ENCODE data around the gene HIVEP3. TPM values are rescaled to one million over a fixed set of nuclear protein-coding genes. Genes with fewer than 3 reads are reported as not detected.

Gene HIVEP3
- total RNA-seq, 1 donor, result 1.8 TPM

GRCh38 chr1:41783189-41783639, 135.5 kb downstream of the HIVEP3 start:
- DNase-seq (ENCODE audit: insufficient read length, low spot score, missing footprints), result peak; percentile 94
- Histone ChIP-seq H3K27me3 (ENCODE audit: insufficient read depth, low read length) (no peaks in the 10 kb centered on the region), H3K4me2 (ENCODE audit: insufficient read depth, low read length) (peak overlapping the region; percentile 85), H3K9me3 (ENCODE audit: low read depth, low read length) (no peaks in the 10 kb centered on the region), H2AFZ (ENCODE audit: low read length) (peak overlapping the region; percentile 66), H4K20me1 (ENCODE audit: insufficient read depth, low read length) (no peaks in the 10 kb centered on the region), H3K4me1 (ENCODE audit: insufficient read depth, low read length) (peaks cover 27% of the 10 kb centered on the region), H3K79me2 (ENCODE audit: insufficient read depth, low read length) (no peaks in the 10 kb centered on the region), H3K36me3 (ENCODE audit: insufficient read depth, low read length) (no peaks in the 10 kb centered on the region), H3K4me3 (ENCODE audit: insufficient read depth, low read length) (peak overlapping the region; percentile 54), H3K27ac (ENCODE audit: low read depth, low read length) (peak overlapping the region; percentile 82)
- TF ChIP-seq CTCF (IDR thresholded peaks at IDR 0.05; ENCODE audit: extremely low read depth, low read depth, low read length), result no peak

GRCh38 chr1:41780916-41781315, 137.8 kb downstream of the HIVEP3 start:
- Histone ChIP-seq H3K4me3 (ENCODE audit: insufficient read depth, low read length) (no peak overlapping the region), H3K27me3 (ENCODE audit: insufficient read depth, low read length) (no peaks in the 10 kb centered on the region), H2AFZ (ENCODE audit: low read length) (no peak overlapping the region), H3K4me1 (ENCODE audit: insufficient read depth, low read length) (peaks cover 27% of the 10 kb centered on the region), H3K4me2 (ENCODE audit: insufficient read depth, low read length) (no peak overlapping the region), H3K79me2 (ENCODE audit: insufficient read depth, low read length) (no peaks in the 10 kb centered on the region), H3K27ac (ENCODE audit: low read depth, low read length) (no peak overlapping the region), H3K36me3 (ENCODE audit: insufficient read depth, low read length) (no peaks in the 10 kb centered on the region), H4K20me1 (ENCODE audit: insufficient read depth, low read length) (no peaks in the 10 kb centered on the region), H3K9me3 (ENCODE audit: low read depth, low read length) (no peaks in the 10 kb centered on the region)
- TF ChIP-seq CTCF (IDR thresholded peaks at IDR 0.05; ENCODE audit: extremely low read depth, low read depth, low read length), result no peak
- no peak for DNase-seq (ENCODE audit: insufficient read length, low spot score, missing footprints)

- Histone ChIP-seq H3K27me3 (ENCODE audit: insufficient read depth, low read length) (no peaks in the 10 kb centered on the region), H3K27ac (ENCODE audit: low read depth, low read length) (no peak overlapping the region), H3K4me1 (ENCODE audit: insufficient read depth, low read length) (peaks cover 27% of the 10 kb centered on the region), H3K79me2 (ENCODE audit: insufficient read depth, low read length) (no peaks in the 10 kb centered on the region), H3K4me3 (ENCODE audit: insufficient read depth, low read length) (no peak overlapping the region), H3K9me3 (ENCODE audit: low read depth, low read length) (no peaks in the 10 kb centered on the region), H3K36me3 (ENCODE audit: insufficient read depth, low read length) (no peaks in the 10 kb centered on the region), H4K20me1 (ENCODE audit: insufficient read depth, low read length) (no peaks in the 10 kb centered on the region), H2AFZ (ENCODE audit: low read length) (no peak overlapping the region), H3K4me2 (ENCODE audit: insufficient read depth, low read length) (no peak overlapping the region)
- DNase-seq (ENCODE audit: insufficient read length, low spot score, missing footprints), result peak; percentile 38
- TF ChIP-seq CTCF (IDR thresholded peaks at IDR 0.05; ENCODE audit: extremely low read depth, low read depth, low read length), result no peak
Observed at GRCh38 chr1:41780322-41780721, 138.4 kb downstream of the HIVEP3 start.

- H3K4me2 ChIP-seq (ENCODE audit: insufficient read depth, low read length), result no peak overlapping the region
- TF ChIP-seq CTCF (IDR thresholded peaks at IDR 0.05; ENCODE audit: extremely low read depth, low read depth, low read length), result peak; percentile 23
- no peak for DNase-seq (ENCODE audit: insufficient read length, low spot score, missing footprints)
Observed at GRCh38 chr1:41779360-41779759, 139.4 kb downstream of the HIVEP3 start.

More at GRCh38 chr1:41779360-41779759, 139.4 kb downstream of the HIVEP3 start:
- Histone ChIP-seq H3K4me3 (ENCODE audit: insufficient read depth, low read length) (no peak overlapping the region), H3K27ac (ENCODE audit: low read depth, low read length) (no peak overlapping the region), H4K20me1 (ENCODE audit: insufficient read depth, low read length) (no peaks in the 10 kb centered on the region), H3K9me3 (ENCODE audit: low read depth, low read length) (no peaks in the 10 kb centered on the region), H3K27me3 (ENCODE audit: insufficient read depth, low read length) (no peaks in the 10 kb centered on the region), H2AFZ (ENCODE audit: low read length) (no peak overlapping the region), H3K4me1 (ENCODE audit: insufficient read depth, low read length) (peaks cover 18% of the 10 kb centered on the region), H3K36me3 (ENCODE audit: insufficient read depth, low read length) (no peaks in the 10 kb centered on the region), H3K79me2 (ENCODE audit: insufficient read depth, low read length) (no peaks in the 10 kb centered on the region)

Data from osteoblast (primary cell).